Spleen (tissue), 11 donors: ENCODE results near the gene CAPN9. TPM values are rescaled to one million over a fixed set of nuclear protein-coding genes. Genes with fewer than 3 reads are reported as not detected.

Experiments used
- DNase-seq: peaks from one replicate; pipeline ENCODE4 v3.0.0-alpha.2; 2020
- H3K27ac ChIP-seq, 8 donors: fragments of 200-600 bp; sonication (generic) in 7 of 8; 1 replicate in 4 of 8; 2 replicates in 4 of 8; pipeline versions ENCODE4 v1.5.0 to v1.8.0; 2016 to 2021; ENCODE audit warnings: inconsistent platforms in 4 of 8, mild to moderate bottlenecking in 4 of 8, moderate library complexity in 1 of 8
- H3K27me3 ChIP-seq, 7 donors: fragments of 200-600 bp; sonication (generic) in 6 of 7; replicated peaks in 1 of 7; 1 replicate in 4 of 7; 2 replicates in 3 of 7; pipeline versions ENCODE4 v1.5.0 to v1.8.0; 2016 to 2021; ENCODE audit warnings: inconsistent platforms in 3 of 7, mild to moderate bottlenecking in 1 of 7
- H3K36me3 ChIP-seq, 6 donors: fragments of 200-600 bp; sonication (generic) in 5 of 6; 1 replicate in 4 of 6; 2 replicates in 2 of 6; pipeline versions ENCODE4 v1.5.0 to v1.8.0; 2016 to 2021; ENCODE audit warnings: inconsistent platforms in 2 of 6
- H3K4me1 ChIP-seq, 6 donors: fragments of 200-600 bp; sonication (generic) in 5 of 6; 1 replicate in 3 of 6; 2 replicates in 3 of 6; pipeline versions ENCODE4 v1.5.0 to v1.8.0; 2016 to 2021; ENCODE audit warnings: inconsistent platforms in 3 of 6
- H3K4me3 ChIP-seq, 8 donors: fragments of 200-600 bp; sonication (generic) in 7 of 8; 1 replicate in 4 of 8; 2 replicates in 4 of 8; pipeline versions ENCODE4 v1.5.0 to v1.8.0; 2016 to 2021; ENCODE audit warnings: inconsistent platforms in 4 of 8, mild to moderate bottlenecking in 4 of 8, moderate library complexity in 2 of 8
- H3K9me3 ChIP-seq, 8 donors: fragments of 200-600 bp; sonication (generic) in 7 of 8; 1 replicate in 4 of 8; 2 replicates in 4 of 8; pipeline versions ENCODE4 v1.5.0 to v1.8.0; 2016 to 2021; ENCODE audit warnings: inconsistent platforms in 4 of 8
- POLR2A ChIP-seq, 3 donors: fragments of 450-650 bp; IDR thresholded peaks; one replicate each; pipeline ENCODE4 v1.5.1; 2017; ENCODE audit warnings: antibody characterized with exemption in 3 of 3, mild to moderate bottlenecking in 1 of 3
- POLR2AphosphoS5 ChIP-seq, 3 donors: sonication (generic); formaldehyde crosslinking; IDR thresholded peaks; one replicate each; pipeline ENCODE4 v1.5.1; 2017; ENCODE audit warnings: antibody characterized with exemption in 3 of 3
- WGBS, 5 donors: extraction: QIAGEN DNeasy Blood & Tissue Kit in 3 of 5; methylation state at CpG; one replicate each; pipeline versions ENCODE4 v1.1.5 to v1.1.7; 2013 to 2018; 5-methylcytosine and 5-hydroxymethylcytosine counted together
- intact Hi-C: fragments of 100-400 bp; cut with DNase I; formaldehyde crosslinking; loops from one replicate; pipeline ENCODE4 v1.15.0; 2023; ENCODE audit warnings: low total_unique reads
- polyA plus RNA-seq, 3 donors: library from polyadenylated mRNA; stranded (reverse); fragments of 200-250 nt; gene quantifications; one replicate each; pipeline ENCODE4 v1.2.1, GENCODE V29; 2013
- total RNA-seq, 7 donors: library from RNA; depleted of rRNA in 3 of 7; stranded (reverse); fragments of >200 nt in 3 of 7; fragmentation: NEBNext Ultra II Directional in 4 of 7; extraction: Animal tissue kit (Norgen Biotek cat#: 25700) in 4 of 7; gene quantifications; one replicate each; pipeline versions ENCODE4 v1.1.0 to v1.2.1, GENCODE V29; 2016 to 2021
- TF ChIP-seq, protein P1 (sequence below), 11 experiments: fragments of 200-600 bp in 7 of 11; fragments of 450-650 bp in 4 of 11; sonication (generic) in 4 of 11; IDR thresholded peaks in 8 of 11; conservative IDR thresholded peaks in 3 of 11; 1 replicate in 7 of 11; 2 replicates in 4 of 11; pipeline versions ENCODE4 v1.4.0 to v1.8.0; 2016 to 2021; ENCODE audit warnings: antibody characterized with exemption in 11 of 11, inconsistent platforms in 4 of 11, mild to moderate bottlenecking in 1 of 11
- donor health status: healthy with polysubstance abuse.
- donor health status: DM: no; HTN: no; CAD: no; lungs with moderate emphysema.
- donor health status: DM: no; HTN: no; CAD: no.
- donor health status: Bipolar disorder and iron deficiency.
- donor health status: healthy.
- donor health status: DM: no; HTN: no; CAD: no.
- donor health status: DM: yes; HTN: yes; CAD: no.

The CAPN9 gene
- total and polyA plus RNA-seq, 10 donors = 0.05 TPM; not detected in 9

GRCh38 chr1:230784163-230784562 is 37.0 kb downstream of the CAPN9 start:
- 74 to 90% (median 76%) methylated on average over 2 of the region's 2 CpGs for whole genome bisulfite sequencing, 5 donors

DNA sequence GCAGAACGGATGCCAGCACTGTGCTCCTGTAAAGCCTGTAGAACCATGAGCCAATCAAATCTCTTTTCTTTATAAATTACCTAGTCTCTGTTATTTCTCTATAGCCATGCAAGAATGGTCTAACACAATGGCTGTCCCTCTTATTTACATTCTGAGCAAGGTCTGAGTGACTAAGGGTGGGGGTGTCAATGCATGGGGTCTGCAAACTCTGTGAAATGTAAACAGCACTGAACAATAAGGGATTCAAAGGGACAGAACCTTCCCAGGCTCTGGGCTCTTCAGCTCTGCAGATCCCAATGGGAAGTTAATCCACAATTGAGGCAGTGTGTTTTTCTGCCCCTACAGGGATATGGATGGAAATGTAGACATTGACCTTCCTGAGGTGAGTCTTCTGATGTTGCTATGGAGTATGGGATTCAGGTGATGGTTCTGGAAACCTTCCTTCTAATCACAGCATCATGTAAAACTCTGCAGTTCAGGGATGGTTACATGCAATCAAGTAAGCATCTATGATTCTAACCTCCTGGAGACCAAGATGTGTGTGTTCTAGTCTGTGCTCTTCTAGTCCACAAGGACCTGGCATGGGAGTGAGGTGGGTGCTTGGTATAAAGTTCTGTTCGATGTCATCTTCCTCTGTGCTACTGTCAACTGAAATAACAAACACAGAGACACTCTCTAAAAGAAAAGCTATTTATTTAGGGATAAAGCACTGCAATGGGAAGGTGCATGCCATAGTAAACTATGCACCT is 38.6 kb downstream of the CAPN9 start:
- Histone ChIP-seq H3K9me3 (no peaks in the 10 kb centered on the region), H3K4me1 (no peaks in the 10 kb centered on the region), H3K36me3 (no peaks in the 10 kb centered on the region), H3K4me3 (no peak overlapping the region), H3K27me3 (peaks cover 0 to 10% (median 0%) of the 10 kb centered on the region in 7 donors), H3K27ac (no peak overlapping the region)
- intact Hi-C loops = no loop called here
- 60 to 84% (median 71%) methylated on average over 2 of the region's 2 CpGs for WGBS, 5 donors
- TF ChIP-seq POLR2AphosphoS5 (IDR thresholded peaks at IDR 0.05) (no peak), POLR2A (IDR thresholded peaks at IDR 0.05) (no peak)
- TF ChIP-seq, protein P1, sequence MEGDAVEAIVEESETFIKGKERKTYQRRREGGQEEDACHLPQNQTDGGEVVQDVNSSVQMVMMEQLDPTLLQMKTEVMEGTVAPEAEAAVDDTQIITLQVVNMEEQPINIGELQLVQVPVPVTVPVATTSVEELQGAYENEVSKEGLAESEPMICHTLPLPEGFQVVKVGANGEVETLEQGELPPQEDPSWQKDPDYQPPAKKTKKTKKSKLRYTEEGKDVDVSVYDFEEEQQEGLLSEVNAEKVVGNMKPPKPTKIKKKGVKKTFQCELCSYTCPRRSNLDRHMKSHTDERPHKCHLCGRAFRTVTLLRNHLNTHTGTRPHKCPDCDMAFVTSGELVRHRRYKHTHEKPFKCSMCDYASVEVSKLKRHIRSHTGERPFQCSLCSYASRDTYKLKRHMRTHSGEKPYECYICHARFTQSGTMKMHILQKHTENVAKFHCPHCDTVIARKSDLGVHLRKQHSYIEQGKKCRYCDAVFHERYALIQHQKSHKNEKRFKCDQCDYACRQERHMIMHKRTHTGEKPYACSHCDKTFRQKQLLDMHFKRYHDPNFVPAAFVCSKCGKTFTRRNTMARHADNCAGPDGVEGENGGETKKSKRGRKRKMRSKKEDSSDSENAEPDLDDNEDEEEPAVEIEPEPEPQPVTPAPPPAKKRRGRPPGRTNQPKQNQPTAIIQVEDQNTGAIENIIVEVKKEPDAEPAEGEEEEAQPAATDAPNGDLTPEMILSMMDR (IDR thresholded peaks at IDR 0.05 in 8 of 11, conservative IDR thresholded peaks at IDR 0.05 in 3 of 11) = no peak
- no peak for DNase-seq

More at GRCh38 chr1:230784163-230784562, 37.0 kb downstream of the CAPN9 start:
- intact Hi-C loops = no loop called here
- Histone ChIP-seq H3K4me3 (no peak overlapping the region), H3K9me3 (no peaks in the 10 kb centered on the region), H3K27ac (no peak overlapping the region), H3K36me3 (no peaks in the 10 kb centered on the region), H3K4me1 (no peaks in the 10 kb centered on the region), H3K27me3 (peaks cover 0 to 18% (median 0%) of the 10 kb centered on the region in 7 donors)
- DNase-seq = no peak
- no peak for TF ChIP-seq POLR2A (IDR thresholded peaks at IDR 0.05)
- no peak for TF ChIP-seq POLR2AphosphoS5 (IDR thresholded peaks at IDR 0.05)
- TF ChIP-seq, protein P1 (IDR thresholded peaks at IDR 0.05 in 8 of 11, conservative IDR thresholded peaks at IDR 0.05 in 3 of 11) = no peak

GRCh38 chr1:230786385-230786753 is 39.2 kb downstream of the CAPN9 start:
- no peaks in the 10 kb centered on the region for H3K9me3 ChIP-seq
- intact Hi-C loops = no loop called here
- no peak overlapping the region for H3K4me3 ChIP-seq
- H3K27me3 ChIP-seq = peaks cover 0 to 10% (median 0%) of the 10 kb centered on the region in 7 donors
- 83 to 94% (median 89%) methylated on average over 3 of the region's 3 CpGs for WGBS, 5 donors
- H3K4me1 ChIP-seq = no peaks in the 10 kb centered on the region
- no peak overlapping the region for H3K27ac ChIP-seq
- DNase-seq = no peak
- H3K36me3 ChIP-seq = no peaks in the 10 kb centered on the region
- TF ChIP-seq POLR2A (IDR thresholded peaks at IDR 0.05) (no peak), POLR2AphosphoS5 (IDR thresholded peaks at IDR 0.05) (no peak)
- TF ChIP-seq, protein P1 (IDR thresholded peaks at IDR 0.05 in 8 of 11, conservative IDR thresholded peaks at IDR 0.05 in 3 of 11) = no peak

GRCh38 chr1:230787471-230787870 is 40.3 kb downstream of the CAPN9 start:
- no peak for TF ChIP-seq POLR2A (IDR thresholded peaks at IDR 0.05)
- TF ChIP-seq, protein P1 (IDR thresholded peaks at IDR 0.05 in 8 of 11, conservative IDR thresholded peaks at IDR 0.05 in 3 of 11) = no peak
- TF ChIP-seq POLR2AphosphoS5 (IDR thresholded peaks at IDR 0.05) = no peak
- no peaks in the 10 kb centered on the region for H3K4me1 ChIP-seq
- H3K27me3 ChIP-seq = peaks cover 0 to 10% (median 0%) of the 10 kb centered on the region in 7 donors
- H3K9me3 ChIP-seq = no peaks in the 10 kb centered on the region
- DNase-seq = no peak
- H3K4me3 ChIP-seq = no peak overlapping the region
- intact Hi-C loops = no loop called here
- WGBS, 5 donors = 83 to 90% (median 87%) methylated on average over 7 of the region's 7 CpGs
- H3K27ac ChIP-seq = no peak overlapping the region
- H3K36me3 ChIP-seq = no peaks in the 10 kb centered on the region
